HG03432 (cell line): Measurements from ENCODE around the gene THSD4.

Experiments used
- ATAC-seq: cut with Tn5 transposase; IDR thresholded peaks from one replicate; pipeline ENCODE4 v1.9.1; 2021; ENCODE audit warnings: mild to moderate bottlenecking, moderate library complexity; ENCODE audit not compliant: unreplicated experiment

The THSD4 gene

GRCh38 chr15:71444032-71444810, 328.9 kb downstream of the THSD4 start:
- ATAC-seq, result no peak

- no peak for ATAC-seq
Measured at GRCh38 chr15:71444866-71445590, 329.8 kb downstream of the THSD4 start.

- ATAC-seq, result no peak
Measured at GRCh38 chr15:71447328-71448250, 332.3 kb downstream of the THSD4 start.

GRCh38 chr15:71448688-71449114, 333.4 kb downstream of the THSD4 start:
- no peak for ATAC-seq

- ATAC-seq, result no peak
Measured at GRCh38 chr15:71449363-71449762, 334.1 kb downstream of the THSD4 start.

- no peak for ATAC-seq
Measured at GRCh38 chr15:71449956-71450355, 334.7 kb downstream of the THSD4 start.

GRCh38 chr15:71451130-71451529, 335.9 kb downstream of the THSD4 start:
- no peak for ATAC-seq

GRCh38 chr15:71452893-71453292, 337.6 kb downstream of the THSD4 start:
- no peak for ATAC-seq

GRCh38 chr15:71454462-71454996, 339.3 kb downstream of the THSD4 start:
- ATAC-seq, result no peak

GRCh38 chr15:71455107-71455506, 339.8 kb downstream of the THSD4 start:
- no peak for ATAC-seq

- no peak for ATAC-seq
Measured at GRCh38 chr15:71455878-71456277, 340.6 kb downstream of the THSD4 start.

GRCh38 chr15:71456362-71456761, 341.1 kb downstream of the THSD4 start:
- ATAC-seq, result no peak

GRCh38 chr15:71456811-71457210, 341.5 kb downstream of the THSD4 start:
- ATAC-seq, result no peak

GRCh38 chr15:71458089-71458660, 342.9 kb downstream of the THSD4 start:
- ATAC-seq, result no peak

GRCh38 chr15:71461748-71462147, 346.5 kb downstream of the THSD4 start:
- ATAC-seq, result no peak

- ATAC-seq, result no peak
Measured at GRCh38 chr15:71462638-71463037, 347.4 kb downstream of the THSD4 start.

GRCh38 chr15:71463156-71463665, 347.9 kb downstream of the THSD4 start:
- ATAC-seq, result no peak

- no peak for ATAC-seq
Measured at GRCh38 chr15:71465131-71465955, 350.1 kb downstream of the THSD4 start.

- no peak for ATAC-seq
Measured at GRCh38 chr15:71468715-71469114, 353.4 kb downstream of the THSD4 start.
